NCI-H748 treated with DMSO at 0.1 percent for 48 hours (cell line): ENCODE measurements around the gene SNAP23.

Experiments
- DNase-seq: peaks from one replicate; lab custom pipeline; 2025; lab: John Stamatoyannopoulos, UW

SNAP23 gene

GRCh38 chr15:42575188-42576039 lies 80.0 kb downstream of the SNAP23 start, which contains the start of gene STARD9:
Gene STARD9, plus strand, starts transcription at chr15:42575606. Its CDS starts 110 bp downstream, at chr15:42575716.
- DNase-seq = peak; percentile 81

GRCh38 chr15:42576040-42576594 lies 80.7 kb downstream of the SNAP23 start:
- DNase-seq = no peak

- no peak for DNase-seq
These were observed 81.3 kb downstream of the SNAP23 start for GRCh38 chr15:42576776-42577175.

GRCh38 chr15:42577514-42578031 lies 82.1 kb downstream of the SNAP23 start:
- no peak for DNase-seq

GRCh38 chr15:42578984-42579537 lies 83.6 kb downstream of the SNAP23 start:
- no peak for DNase-seq

- DNase-seq = peak; percentile 67
These were observed 85.9 kb downstream of the SNAP23 start for GRCh38 chr15:42581272-42581730.
